Urothelium cell line (cell line): Measurements from ENCODE around the gene SCN5A.

Experiments
- DNase-seq: peaks from one replicate; pipeline ENCODE4 v3.0.0; 2011; ENCODE audit warnings: low spot score, mixed read lengths
- FAIRE-seq: peaks from 2 replicates; lab custom pipeline; 2011; peaks lifted over from hg19 to GRCh38; lab: Jason Lieb, UNC

The SCN5A gene

GRCh38 chr3:38649500-38650247, at the start of gene SCN5A:
Gene SCN5A, minus strand, starts transcription at chr3:38649687. Its CDS starts 16,380 bp downstream, at chr3:38633307.
- peak; percentile 97 for DNase-seq
- peak; percentile 91 for FAIRE-seq

- DNase-seq, result no peak
- FAIRE-seq, result no peak
These were observed 49.3 kb upstream of the SCN5A start for GRCh38 chr3:38698760-38699159.

GRCh38 chr3:38698061-38698460, 48.6 kb upstream of the SCN5A start:
- DNase-seq (no peak), FAIRE-seq (no peak)

- no peak for DNase-seq
- FAIRE-seq, result no peak
These were observed 46.5 kb upstream of the SCN5A start for GRCh38 chr3:38696034-38696433.

GRCh38 chr3:38690185-38690584, 40.7 kb upstream of the SCN5A start:
- FAIRE-seq (no peak), DNase-seq (no peak)

GRCh38 chr3:38689774-38690173, 40.3 kb upstream of the SCN5A start:
- no peak for DNase-seq
- FAIRE-seq, result no peak

GRCh38 chr3:38689346-38689745, 39.9 kb upstream of the SCN5A start:
- DNase-seq (no peak), FAIRE-seq (no peak)

- DNase-seq, result no peak
- no peak for FAIRE-seq
These were observed 37.8 kb upstream of the SCN5A start for GRCh38 chr3:38687321-38687720.

- DNase-seq (no peak), FAIRE-seq (no peak)
These were observed 35.1 kb upstream of the SCN5A start for GRCh38 chr3:38684546-38684945.

- FAIRE-seq, result no peak
These were observed 20.2 kb upstream of the SCN5A start for GRCh38 chr3:38669668-38670067.

GRCh38 chr3:38662544-38662943, 13.1 kb upstream of the SCN5A start:
- FAIRE-seq (no peak), DNase-seq (peak; percentile 67)

More at GRCh38 chr3:38669668-38670067, 20.2 kb upstream of the SCN5A start:
- DNase-seq, result no peak

GRCh38 chr3:38658841-38659240, 9.4 kb upstream of the SCN5A start:
- FAIRE-seq (no peak), DNase-seq (no peak)

GRCh38 chr3:38657369-38657768, 7.9 kb upstream of the SCN5A start:
- FAIRE-seq, result peak; percentile 66
- DNase-seq, result peak; percentile 11

GRCh38 chr3:38655708-38656300, 6.3 kb upstream of the SCN5A start:
- DNase-seq (peak; percentile 54), FAIRE-seq (peak; percentile 55)

GRCh38 chr3:38653685-38654537, 4.4 kb upstream of the SCN5A start:
- FAIRE-seq (no peak), DNase-seq (peak; percentile 1)

- no peak for FAIRE-seq
These were observed 3.4 kb upstream of the SCN5A start for GRCh38 chr3:38652934-38653333.

GRCh38 chr3:38651153-38651789, 1.8 kb upstream of the SCN5A start:
- peak; percentile 85 for DNase-seq

More at GRCh38 chr3:38652934-38653333, 3.4 kb upstream of the SCN5A start:
- DNase-seq, result no peak

GRCh38 chr3:38650248-38650951, 913 bp upstream of the SCN5A start:
- no peak for FAIRE-seq
- no peak for DNase-seq

More at GRCh38 chr3:38651153-38651789, 1.8 kb upstream of the SCN5A start:
- peak; percentile 62 for FAIRE-seq

GRCh38 chr3:38648659-38649499, 608 bp downstream of the SCN5A start:
- FAIRE-seq, result no peak
- DNase-seq, result no peak
